Psoas muscle (tissue), 8 donors: ENCODE measurements around the gene MYO9B. TPM values are rescaled to one million over a fixed set of nuclear protein-coding genes. Genes with fewer than 3 reads are reported as not detected.
A peak's percentile ranks its signal among the peaks of the same experiment; 100 is the strongest.

Experiments
- ATAC-seq, 4 donors: fragments of 200-7000 bp; cut with Tn5 transposase; one replicate each; pipeline ENCODE4 v1.9.1; 2020; ENCODE audit warnings: moderate library complexity in 3 of 4, mild to moderate bottlenecking in 2 of 4
- DNase-seq, 2 donors: peaks; one replicate each; pipeline ENCODE4 v3.0.0-alpha.2; 2020
- H3K27ac ChIP-seq: fragments of 200-600 bp; one replicate; pipeline ENCODE4 v1.8.0; 2022
- H3K27me3 ChIP-seq, 3 donors: fragments of 200-600 bp in 1 of 3; one replicate each; pipeline versions ENCODE4 v1.6.1 to v1.8.0; 2013 to 2022; ENCODE audit warnings: low read length in 2 of 3, mild to moderate bottlenecking in 2 of 3, moderate library complexity in 1 of 3; ENCODE audit not compliant: insufficient read depth in 3 of 3
- H3K36me3 ChIP-seq, 2 donors: fragments of 200-600 bp in 1 of 2; one replicate each; pipeline versions ENCODE4 v1.6.1 to v1.8.0; 2013 to 2022; ENCODE audit warnings: low read depth in 1 of 2, mild to moderate bottlenecking in 1 of 2, moderate library complexity in 1 of 2; ENCODE audit not compliant: insufficient read depth in 1 of 2
- H3K4me1 ChIP-seq: fragments of 200-600 bp; one replicate; pipeline ENCODE4 v1.8.0; 2022
- H3K4me3 ChIP-seq: fragments of 200-600 bp; one replicate; pipeline ENCODE4 v1.8.0; 2022; ENCODE audit warnings: mild to moderate bottlenecking
- H3K9me3 ChIP-seq: fragments of 200-600 bp; one replicate; pipeline ENCODE4 v1.8.0; 2022
- WGBS, 3 donors: extraction: QIAGEN DNeasy Blood & Tissue Kit; methylation state at CpG; one replicate each; pipeline versions ENCODE4 v1.1.6 to v1.1.7; 2013; 5-methylcytosine and 5-hydroxymethylcytosine counted together
- intact Hi-C, 2 donors: fragments of 100-400 bp; cut with DNase I; formaldehyde crosslinking; loops; one replicate each; pipeline versions ENCODE4 v1.11.0 to v1.14.2; 2022
- polyA plus RNA-seq, 3 donors: library from polyadenylated mRNA; stranded (reverse); fragments of 200-250 nt; gene quantifications; one replicate each; pipeline ENCODE4 v1.2.3, GENCODE V29; 2013
- total RNA-seq, 4 donors: library from RNA; stranded (reverse); fragmentation: NEBNext Ultra II Directional in 2 of 4; extraction: Animal tissue kit (Norgen Biotek cat#: 25700) in 2 of 4; gene quantifications; one replicate each; pipeline versions ENCODE4 v1.2.1 to v1.2.4, GENCODE V29; 2021 to 2023
- TF ChIP-seq, protein P1 (sequence below): fragments of 200-600 bp; IDR thresholded peaks from one replicate; pipeline ENCODE4 v1.8.0; 2022; ENCODE audit warnings: antibody characterized with exemption
- donor health status: healthy with polysubstance abuse.
- donor health status: DM: no; HTN: no; CAD: no; lungs with moderate emphysema.
- donor health status: Bipolar disorder and iron deficiency.
- donor health status: healthy.
- donor health status: DM: yes; HTN: yes; CAD: no.
- donor health status: DM: no; HTN: no; CAD: no.
- donor health status: DM: no; HTN: no; CAD: no.
- donor health status: DM: yes; HTN: yes; CAD: no.

Gene MYO9B
- total and polyA plus RNA-seq, 7 donors, result 9.0 to 23.7 (median 15.1) TPM

DNA sequence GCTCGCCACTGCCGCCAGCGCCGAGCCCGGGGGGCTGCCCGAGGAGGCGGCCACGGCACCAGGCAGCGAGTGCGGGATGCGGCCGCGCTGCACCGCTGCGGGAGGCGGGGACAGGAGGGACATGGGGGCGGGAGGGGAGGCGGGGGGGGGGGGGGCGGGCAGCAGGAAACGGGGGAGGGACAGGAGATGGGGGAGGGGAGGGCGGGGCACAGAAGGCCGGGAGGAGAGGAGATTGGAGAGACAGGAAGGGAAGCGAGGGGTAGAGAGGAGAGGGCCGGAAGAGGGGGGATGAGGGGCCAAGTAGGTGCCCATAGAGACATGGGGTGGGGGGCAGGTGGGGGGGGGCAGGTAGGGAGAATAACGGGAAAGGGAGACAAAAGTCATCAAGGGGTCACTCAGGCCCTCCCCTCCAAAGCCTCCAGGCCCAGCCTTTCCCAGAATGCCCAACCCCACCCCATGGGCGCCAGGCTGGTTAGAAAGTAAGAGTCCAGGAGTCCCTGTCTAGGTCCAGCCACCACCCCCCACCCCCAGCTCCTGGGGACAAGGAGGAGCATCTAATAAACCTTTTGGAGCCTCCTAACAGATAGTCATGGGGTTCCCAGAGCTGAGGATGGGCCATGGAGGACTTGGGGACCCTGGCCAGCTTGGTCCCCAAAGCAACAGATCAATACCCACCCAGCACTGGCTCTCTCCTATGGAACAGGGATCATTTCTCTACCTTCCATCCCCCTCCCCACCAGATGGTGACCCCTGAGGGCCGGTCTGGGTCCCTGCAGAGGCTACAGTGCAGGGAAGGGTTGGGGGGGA is 160.6 kb downstream of the MYO9B start:
- WGBS, 3 donors, result 7 to 36% (median 13%) methylated on average over 6 to 25 of the region's 27 CpGs
- Histone ChIP-seq H3K4me1 (peaks cover 17% of the 10 kb centered on the region), H3K27ac (peak overlapping the region; percentile 67), H3K9me3 (no peaks in the 10 kb centered on the region), H3K4me3 (peak overlapping the region; percentile 72), H3K36me3 (peaks cover 3 to 58% of the 10 kb centered on the region in 2 donors), H3K27me3 (no peaks in the 10 kb centered on the region)
- DNase-seq (no peak), ATAC-seq (no peak)
- TF ChIP-seq, protein P1, sequence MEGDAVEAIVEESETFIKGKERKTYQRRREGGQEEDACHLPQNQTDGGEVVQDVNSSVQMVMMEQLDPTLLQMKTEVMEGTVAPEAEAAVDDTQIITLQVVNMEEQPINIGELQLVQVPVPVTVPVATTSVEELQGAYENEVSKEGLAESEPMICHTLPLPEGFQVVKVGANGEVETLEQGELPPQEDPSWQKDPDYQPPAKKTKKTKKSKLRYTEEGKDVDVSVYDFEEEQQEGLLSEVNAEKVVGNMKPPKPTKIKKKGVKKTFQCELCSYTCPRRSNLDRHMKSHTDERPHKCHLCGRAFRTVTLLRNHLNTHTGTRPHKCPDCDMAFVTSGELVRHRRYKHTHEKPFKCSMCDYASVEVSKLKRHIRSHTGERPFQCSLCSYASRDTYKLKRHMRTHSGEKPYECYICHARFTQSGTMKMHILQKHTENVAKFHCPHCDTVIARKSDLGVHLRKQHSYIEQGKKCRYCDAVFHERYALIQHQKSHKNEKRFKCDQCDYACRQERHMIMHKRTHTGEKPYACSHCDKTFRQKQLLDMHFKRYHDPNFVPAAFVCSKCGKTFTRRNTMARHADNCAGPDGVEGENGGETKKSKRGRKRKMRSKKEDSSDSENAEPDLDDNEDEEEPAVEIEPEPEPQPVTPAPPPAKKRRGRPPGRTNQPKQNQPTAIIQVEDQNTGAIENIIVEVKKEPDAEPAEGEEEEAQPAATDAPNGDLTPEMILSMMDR, result no peak
- intact Hi-C loops, result loop anchor here in 1 of 2 donors (2.0 kb wide), 1 partner anchor 167 kb away; no protein-coding TSS in a partner anchor

DNA sequence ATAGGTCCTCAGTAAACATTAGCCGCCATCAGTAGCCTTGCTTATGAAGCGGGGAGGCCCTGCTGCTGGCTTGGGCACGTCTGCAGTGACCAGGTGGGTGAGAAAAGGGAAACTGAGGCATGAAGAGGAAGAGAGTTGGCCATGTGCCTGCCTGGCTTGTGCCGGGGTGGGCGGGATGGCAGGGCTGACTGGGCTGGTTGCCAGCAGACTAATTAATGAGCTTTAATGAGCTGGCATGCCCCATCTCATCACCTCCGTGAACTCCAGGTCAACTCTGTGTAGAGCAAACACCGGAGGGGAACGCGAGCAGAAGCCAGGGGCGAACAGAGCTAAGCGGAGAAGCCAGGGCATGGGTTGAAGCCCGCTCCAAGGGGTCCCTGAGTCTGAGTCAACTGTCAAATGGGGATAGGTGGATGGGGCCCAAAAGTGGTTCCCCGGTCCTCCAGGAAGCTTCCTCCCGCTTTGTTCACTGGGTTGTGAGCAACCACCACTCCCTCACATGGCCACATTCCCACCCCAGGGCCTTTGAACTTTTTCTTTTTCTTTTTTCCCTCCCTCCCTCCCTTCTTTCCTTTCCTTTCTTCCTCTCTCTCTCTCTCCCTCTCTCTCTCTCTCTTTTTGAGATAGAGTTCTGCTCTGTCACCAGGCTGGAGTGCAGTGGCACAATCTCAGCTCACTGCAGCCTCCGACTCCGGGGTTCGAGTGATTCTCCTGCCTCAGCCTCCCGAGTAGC is 161.4 kb downstream of the MYO9B start:
- no peaks in the 10 kb centered on the region for H3K27me3 ChIP-seq
- H3K4me3 ChIP-seq, result no peak overlapping the region
- peaks cover 3 to 50% of the 10 kb centered on the region in 2 donors for H3K36me3 ChIP-seq
- 84 to 85% (median 84%) methylated on average over 18 of the region's 18 CpGs for WGBS, 3 donors
- H3K9me3 ChIP-seq, result no peaks in the 10 kb centered on the region
- TF ChIP-seq, protein P1, result no peak
- peak overlapping the region; percentile 38 for H3K27ac ChIP-seq
- peaks cover 25% of the 10 kb centered on the region for H3K4me1 ChIP-seq
- DNase-seq, result peak in 1 of 2 donors; percentile 49
- intact Hi-C loops, result no loop called here
- ATAC-seq, result no peak

DNA sequence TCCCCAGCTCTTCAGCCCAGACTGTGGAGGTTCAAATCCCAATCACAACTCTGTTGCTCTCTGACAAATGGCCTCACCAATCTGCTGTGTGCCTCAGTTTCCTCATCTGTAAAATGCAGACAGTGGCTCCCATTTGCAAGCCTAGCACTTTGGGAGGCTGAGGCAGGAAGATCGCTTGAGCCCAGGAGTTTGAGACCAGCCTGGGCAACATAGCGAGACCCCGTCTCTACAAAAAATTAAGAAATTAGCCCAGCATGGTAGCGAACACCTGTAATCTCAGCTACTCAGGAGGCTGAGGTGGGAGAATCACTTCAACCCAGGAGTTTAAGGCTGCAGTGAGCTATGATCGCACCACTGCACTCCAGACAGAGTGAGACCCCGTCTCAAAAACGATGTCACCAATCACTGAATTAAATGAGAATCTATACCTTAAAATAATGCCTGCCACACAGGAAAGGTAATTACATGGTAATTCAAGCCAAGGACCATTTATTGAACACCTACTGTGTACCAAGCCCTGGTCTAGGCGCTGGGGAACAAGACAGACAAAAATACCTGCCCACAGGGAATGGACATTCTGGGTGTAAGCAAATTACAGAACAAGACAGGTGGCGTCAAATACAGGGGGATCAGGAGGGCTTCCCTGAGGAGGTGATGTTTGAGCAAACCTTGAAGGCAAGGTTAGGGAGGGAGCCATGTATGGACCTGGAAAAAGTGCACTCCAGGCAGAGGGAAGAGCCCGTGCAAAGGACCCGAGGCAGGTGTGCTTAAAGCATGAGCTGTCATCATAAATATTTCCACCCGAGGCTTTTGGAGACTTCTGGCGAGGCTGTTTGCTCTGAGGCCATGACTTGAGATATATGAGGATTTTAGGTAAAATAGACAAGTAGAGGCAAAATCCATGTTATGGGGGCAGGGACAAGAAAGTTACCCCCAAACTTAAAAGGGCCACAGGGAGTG is 162.4 kb downstream of the MYO9B start:
- TF ChIP-seq, protein P1, result no peak
- DNase-seq, result no peak
- Histone ChIP-seq H3K27ac (no peak overlapping the region), H3K27me3 (no peaks in the 10 kb centered on the region), H3K36me3 (peaks cover 3 to 39% of the 10 kb centered on the region in 2 donors), H3K9me3 (no peaks in the 10 kb centered on the region), H3K4me3 (no peak overlapping the region), H3K4me1 (peaks cover 35% of the 10 kb centered on the region)
- ATAC-seq, result no peak
- intact Hi-C loops, result no loop called here
- WGBS, 3 donors, result 90 to 95% (median 90%) methylated on average over 13 of the region's 13 CpGs

DNA sequence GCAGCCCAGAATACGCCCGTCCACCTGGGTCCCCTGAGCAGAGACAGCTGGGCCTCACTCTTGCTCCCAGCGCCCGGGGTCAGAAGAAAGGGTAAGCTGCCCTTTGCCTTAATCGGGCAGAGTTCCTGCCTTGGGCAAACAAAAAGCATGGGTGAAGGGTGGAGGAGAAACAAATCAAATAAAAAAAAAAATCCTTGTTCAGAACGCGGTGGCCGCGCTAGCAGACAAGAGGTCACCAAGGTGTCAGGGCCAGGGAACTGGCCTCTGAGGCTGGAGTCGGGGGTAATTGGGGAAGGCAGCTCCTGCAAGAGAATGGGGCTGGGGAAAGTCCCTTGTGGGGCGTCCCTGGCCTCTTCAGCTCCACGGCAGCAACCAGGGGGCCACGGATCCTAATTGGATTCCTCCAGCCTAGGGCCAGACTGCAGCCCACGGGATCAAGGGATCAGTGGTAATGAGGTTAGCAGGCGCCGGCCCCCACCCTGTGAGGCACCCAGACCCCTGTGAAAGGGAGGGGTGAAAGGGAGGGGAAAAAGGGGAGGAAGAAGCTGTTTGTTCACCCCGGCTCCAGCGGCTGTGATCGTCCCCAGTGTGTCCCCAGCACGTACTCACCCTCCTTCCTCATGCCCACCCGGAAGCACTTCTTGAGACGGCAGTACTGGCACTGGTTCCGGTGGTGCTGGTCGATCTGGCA is 164.6 kb downstream of the MYO9B start:
- TF ChIP-seq, protein P1, result no peak
- H3K4me1 ChIP-seq, result peaks cover 30% of the 10 kb centered on the region
- no peaks in the 10 kb centered on the region for H3K27me3 ChIP-seq
- H3K4me3 ChIP-seq, result no peak overlapping the region
- peaks cover 3 to 34% of the 10 kb centered on the region in 2 donors for H3K36me3 ChIP-seq
- 66 to 71% (median 66%) methylated on average over 24 of the region's 24 CpGs for WGBS, 3 donors
- no peak for DNase-seq
- intact Hi-C loops, result no loop called here
- no peak overlapping the region for H3K27ac ChIP-seq
- no peak for ATAC-seq
- H3K9me3 ChIP-seq, result no peaks in the 10 kb centered on the region
